Kidney (tissue), 14 donors: ENCODE measurements around the gene PIK3AP1. TPM values are rescaled to one million over a fixed set of nuclear protein-coding genes. Genes with fewer than 3 reads are reported as not detected.

Experiments used
- DNase-seq, 5 donors: peaks; one replicate each; pipeline ENCODE4 v3.0.0-alpha.2; 2013 to 2020
- FAIRE-seq: peaks from 2 replicates; lab custom pipeline; 2012; peaks lifted over from hg19 to GRCh38; lab: Jason Lieb, UNC
- H3K27ac ChIP-seq, 2 donors: one replicate each; pipeline ENCODE4 v1.7.0; 2013; ENCODE audit warnings: low read depth in 2 of 2, low read length in 2 of 2, inconsistent platforms in 1 of 2
- H3K27me3 ChIP-seq: one replicate; pipeline ENCODE4 v1.7.1; 2013; ENCODE audit warnings: low read length, inconsistent platforms; ENCODE audit not compliant: control insufficient read depth, insufficient read depth
- H3K36me3 ChIP-seq, 3 donors: one replicate each; pipeline versions ENCODE4 v1.7.0 to v1.7.1; 2013; ENCODE audit warnings: low read length in 3 of 3, control low read depth in 1 of 3, inconsistent platforms in 1 of 3; ENCODE audit not compliant: insufficient read depth in 3 of 3, control insufficient read depth in 2 of 3
- H3K4me1 ChIP-seq, 3 donors: one replicate each; pipeline versions ENCODE4 v1.7.0 to v1.7.1; 2013; ENCODE audit warnings: low read length in 3 of 3, inconsistent platforms in 1 of 3, low read depth in 1 of 3; ENCODE audit not compliant: control insufficient read depth in 2 of 3, insufficient read depth in 2 of 3
- H3K4me3 ChIP-seq, 3 donors: one replicate each; pipeline versions ENCODE4 v1.7.0 to v1.8.1; 2013; ENCODE audit warnings: low read length in 3 of 3, control low read depth in 1 of 3, inconsistent platforms in 1 of 3
- H3K9ac ChIP-seq, 3 donors: one replicate each; pipeline versions ENCODE4 v1.7.0 to v1.7.1; 2013; ENCODE audit warnings: low read length in 3 of 3, control low read depth in 1 of 3, inconsistent platforms in 1 of 3
- H3K9me3 ChIP-seq, 3 donors: one replicate each; pipeline versions ENCODE4 v1.7.0 to v1.7.1; 2013; ENCODE audit warnings: low read length in 3 of 3, control low read depth in 1 of 3, inconsistent platforms in 1 of 3; ENCODE audit not compliant: control insufficient read depth in 2 of 3, insufficient read depth in 1 of 3
- CTCF ChIP-seq: IDR thresholded peaks from 3 replicates; pipeline ENCODE4 v1.5.1; 2012; ENCODE audit warnings: mild to moderate bottlenecking, moderate library complexity, borderline replicate concordance; ENCODE audit not compliant: insufficient read depth; ENCODE audit errors: extremely low read depth
- intact Hi-C: fragments of 100-400 bp; cut with DNase I; formaldehyde crosslinking; loops from one replicate; pipeline ENCODE4 v1.11.1; 2022
- polyA plus RNA-seq: library from polyadenylated mRNA; stranded (reverse); fragments of 350-450 nt; fragmentation: Illumina TruSeq; extraction: RNeasy Lipid Tissue Mini Kit (QIAGEN cat#74804); gene quantifications from one replicate; pipeline ENCODE4 v1.2.3, GENCODE V29; 2014; ENCODE audit warnings: low read depth, low replicate concordance; ENCODE audit not compliant: insufficient read depth
- total RNA-seq: library from RNA; stranded (reverse); fragmentation: NEBNext Ultra II Directional; extraction: Animal tissue kit (Norgen Biotek cat#: 25700); gene quantifications from one replicate; pipeline ENCODE4 v1.2.1, GENCODE V29; 2021
- donor health status: control.
- donor health status: control.
- donor health status: control.
- donor health status: control.
- donor health status: control.
- donor health status: DM: yes; HTN: yes; CAD: no.
- donor health status: Normal renal cell carcinoma (clear cell type).

Gene PIK3AP1
- total and polyA plus RNA-seq, 2 donors from 2014 or later: 6.5 to 28.4 TPM

DNA sequence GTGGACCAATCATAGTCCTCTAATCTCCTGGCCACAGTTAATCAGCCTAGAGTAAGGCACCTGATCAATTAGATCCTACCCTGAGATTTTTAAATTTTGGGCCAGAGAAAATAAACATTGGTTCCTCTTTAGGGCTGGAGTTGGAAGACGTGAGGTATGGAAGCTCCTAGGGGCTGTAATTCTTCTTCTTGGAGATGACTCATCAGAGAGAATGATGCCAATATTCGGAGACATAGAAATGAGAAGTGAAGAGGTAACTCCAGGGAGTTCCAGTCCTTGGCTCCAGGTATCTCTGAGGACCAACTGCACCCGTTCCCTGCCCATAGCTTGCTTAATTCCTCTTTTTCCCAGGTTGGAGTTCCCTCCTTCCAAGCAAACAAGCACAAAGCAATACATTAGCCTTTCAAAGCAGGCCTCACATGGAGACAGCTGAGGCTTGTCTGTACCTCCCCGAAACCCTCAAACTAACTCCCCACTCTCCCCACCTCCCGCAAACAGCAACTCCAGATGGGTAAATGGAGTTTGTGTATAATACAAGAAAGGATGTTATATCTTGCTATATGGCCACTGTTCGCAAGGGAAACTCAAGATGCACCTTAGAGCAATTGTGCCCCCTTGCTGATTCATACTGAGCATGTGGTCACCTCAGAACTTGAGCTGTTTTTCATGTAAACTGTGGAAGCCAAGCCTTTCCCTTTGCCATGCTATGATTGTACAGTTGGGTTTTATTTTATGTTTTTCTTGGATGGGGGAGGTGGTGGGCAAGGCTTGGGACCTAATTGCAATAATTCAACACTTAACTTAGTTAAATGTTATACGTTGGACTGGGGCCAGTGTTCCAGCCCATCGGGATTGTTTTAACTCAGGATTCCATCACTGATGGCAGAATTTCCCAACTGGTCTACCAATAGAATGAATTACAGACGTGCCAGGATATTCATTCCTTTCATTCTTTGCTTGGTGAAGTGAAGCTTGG lies 29.3 kb downstream of the PIK3AP1 start:
- Histone ChIP-seq H3K27ac (no peak overlapping the region), H3K4me1 (no peaks in the 10 kb centered on the region), H3K36me3 (no peaks in the 10 kb centered on the region), H3K9me3 (no peaks in the 10 kb centered on the region), H3K9ac (no peak overlapping the region), H3K4me3 (no peak overlapping the region), H3K27me3 (no peaks in the 10 kb centered on the region)
- intact Hi-C loops: no loop called here
- TF ChIP-seq CTCF: no peak
- FAIRE-seq (no peak), DNase-seq (no peak)

- FAIRE-seq: no peak
Measured at GRCh38 chr10:96688789-96689188, 31.5 kb downstream of the PIK3AP1 start.

DNA sequence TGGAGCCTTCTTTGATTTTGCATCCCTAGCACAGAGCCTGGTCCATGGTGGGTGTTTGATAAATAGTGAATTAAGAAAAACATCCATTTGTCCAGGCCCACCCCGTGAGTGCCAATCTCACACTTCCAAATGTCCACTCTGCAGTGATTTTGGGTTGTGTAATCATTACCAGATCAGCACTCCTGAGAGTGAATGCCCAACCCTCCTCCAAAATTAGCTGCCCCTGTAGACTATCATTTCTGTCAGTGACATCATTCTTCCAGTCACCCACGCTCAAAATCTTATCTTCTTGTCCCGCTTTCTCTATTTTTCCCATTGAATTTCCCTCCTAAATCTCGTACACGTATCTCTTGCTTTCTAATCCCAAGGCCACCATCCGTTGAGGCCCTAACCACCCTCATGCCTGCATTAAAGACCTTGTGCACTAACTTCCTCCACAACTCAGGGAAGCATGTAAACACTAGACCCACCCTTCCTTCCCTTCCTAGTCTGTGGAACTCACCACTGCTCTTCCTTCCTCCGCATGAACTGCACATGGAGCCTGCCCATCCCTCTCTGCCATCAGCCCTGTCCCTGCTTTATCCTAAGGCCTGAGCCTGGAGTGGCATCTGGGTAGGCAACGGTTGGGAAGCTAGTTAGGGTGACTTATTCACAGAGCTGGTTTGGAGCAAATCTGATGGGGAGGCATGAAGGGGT lies 32.8 kb downstream of the PIK3AP1 start:
- H3K27ac ChIP-seq: no peak overlapping the region
- no peaks in the 10 kb centered on the region for H3K27me3 ChIP-seq
- intact Hi-C loops: no loop called here
- FAIRE-seq: no peak
- no peaks in the 10 kb centered on the region for H3K4me1 ChIP-seq
- no peak for DNase-seq
- no peak overlapping the region for H3K9ac ChIP-seq
- no peaks in the 10 kb centered on the region for H3K9me3 ChIP-seq
- H3K4me3 ChIP-seq: no peak overlapping the region
- H3K36me3 ChIP-seq: no peaks in the 10 kb centered on the region
- TF ChIP-seq CTCF: no peak

More at GRCh38 chr10:96688789-96689188, 31.5 kb downstream of the PIK3AP1 start:
- Histone ChIP-seq H3K9me3 (no peaks in the 10 kb centered on the region), H3K27ac (no peak overlapping the region), H3K4me1 (no peaks in the 10 kb centered on the region), H3K4me3 (no peak overlapping the region), H3K27me3 (no peaks in the 10 kb centered on the region), H3K9ac (no peak overlapping the region), H3K36me3 (no peaks in the 10 kb centered on the region)
- DNase-seq: no peak
- no peak for TF ChIP-seq CTCF
- intact Hi-C loops: no loop called here
